Hepatocyte (in vitro differentiated cells): ENCODE data around the gene DIP2C. TPM values are rescaled to one million over a fixed set of nuclear protein-coding genes. Genes with fewer than 3 reads are reported as not detected.

Source experiments
- DNase-seq: peaks from one replicate; pipeline ENCODE4 v3.0.0-alpha.2; 2016; ENCODE audit warnings: low spot score
- H2AFZ ChIP-seq: fragments of 200-600 bp; sonication (generic); 2 replicates; pipeline ENCODE4 v1.6.0; 2016; ENCODE audit warnings: antibody characterized with exemption, mild to moderate bottlenecking
- H3K27ac ChIP-seq: fragments of 200-600 bp; sonication (generic); 2 replicates; pipeline ENCODE4 v1.5.1; 2016; ENCODE audit warnings: mild to moderate bottlenecking
- H3K27me3 ChIP-seq: fragments of 200-600 bp; sonication (generic); 2 replicates; pipeline ENCODE4 v1.6.1; 2016
- H3K36me3 ChIP-seq: fragments of 200-600 bp; sonication (generic); replicated peaks from 2 replicates; pipeline ENCODE4 v1.5.1; 2016; ENCODE audit warnings: low read depth; ENCODE audit not compliant: insufficient read depth
- H3K4me1 ChIP-seq: fragments of 200-600 bp; sonication (generic); 2 replicates; pipeline ENCODE4 v1.5.1; 2016; ENCODE audit warnings: mild to moderate bottlenecking, moderate library complexity; ENCODE audit not compliant: insufficient read depth
- H3K4me2 ChIP-seq: fragments of 200-600 bp; sonication (generic); 2 replicates; pipeline ENCODE4 v1.6.0; 2016
- H3K4me3 ChIP-seq: fragments of 200-600 bp; sonication (generic); 2 replicates; pipeline ENCODE4 v1.5.1; 2016; ENCODE audit warnings: mild to moderate bottlenecking
- H3K79me2 ChIP-seq: fragments of 200-600 bp; sonication (generic); 2 replicates; pipeline ENCODE4 v1.6.0; 2017; ENCODE audit warnings: mild to moderate bottlenecking
- H3K9me2 ChIP-seq: fragments of 200-600 bp; sonication (generic); replicated peaks from 2 replicates; pipeline ENCODE4 v1.6.0; 2017; ENCODE audit warnings: mild to moderate bottlenecking; ENCODE audit not compliant: insufficient read depth
- H3K9me3 ChIP-seq: fragments of 200-600 bp; sonication (generic); 2 replicates; pipeline ENCODE4 v1.5.1; 2016; ENCODE audit warnings: low read depth, mild to moderate bottlenecking
- H4K20me1 ChIP-seq: fragments of 200-600 bp; sonication (generic); 2 replicates; pipeline ENCODE4 v1.6.0; 2016; ENCODE audit warnings: mild to moderate bottlenecking; ENCODE audit not compliant: insufficient read depth, poor library complexity, severe bottlenecking
- EZH2 ChIP-seq: fragments of 200-600 bp; sonication (generic); IDR thresholded peaks from 2 replicates; pipeline ENCODE4 v1.6.1; 2016; ENCODE audit warnings: antibody characterized with exemption, mild to moderate bottlenecking, borderline replicate concordance
- EZH2phosphoT487 ChIP-seq: fragments of 200-600 bp; sonication (generic); IDR thresholded peaks from one replicate; pipeline ENCODE4 v1.6.1; 2018; ENCODE audit warnings: antibody characterized with exemption, mild to moderate bottlenecking, low read depth, moderate library complexity; ENCODE audit not compliant: unreplicated experiment, severe bottlenecking
- WGBS: methylation state at CpG from one replicate; pipeline ENCODE4 v1.1.6; 2016; ENCODE audit warnings: low lambda C conversion rate; ENCODE audit errors: missing lambda C conversion rate; 5-methylcytosine and 5-hydroxymethylcytosine counted together
- polyA plus RNA-seq: library from polyadenylated mRNA; unstranded; fragments of >200 nt; fragmentation: Nextera tagmentation; extraction: Ambion mirVana; gene quantifications from 2 replicates; pipeline ENCODE4 v1.2.1, GENCODE V29; 2016
- total RNA-seq: library from RNA; depleted of rRNA; stranded (reverse); fragments of >200 nt; gene quantifications from 2 replicates; pipeline ENCODE4 v1.2.3, GENCODE V29; 2014
- TF ChIP-seq, protein P1 (sequence below): fragments of 200-600 bp; sonication (generic); IDR thresholded peaks from 2 replicates; pipeline ENCODE4 v1.5.1; 2016; ENCODE audit warnings: antibody characterized with exemption, mild to moderate bottlenecking; ENCODE audit not compliant: poor library complexity

The DIP2C gene
- total and polyA plus RNA-seq, 2 experiments from 2014 or later = 11.1 to 12.8 TPM

GRCh38 chr10:340646-341045 is 348.8 kb downstream of the DIP2C start:
- no peaks in the 10 kb centered on the region for H3K79me2 ChIP-seq
- H3K4me2 ChIP-seq = no peak overlapping the region
- H3K4me3 ChIP-seq = no peak overlapping the region
- no peaks in the 10 kb centered on the region for H4K20me1 ChIP-seq
- no peak overlapping the region for H2AFZ ChIP-seq
- no peaks in the 10 kb centered on the region for H3K4me1 ChIP-seq
- H3K27ac ChIP-seq = no peak overlapping the region
- TF ChIP-seq, protein P1, sequence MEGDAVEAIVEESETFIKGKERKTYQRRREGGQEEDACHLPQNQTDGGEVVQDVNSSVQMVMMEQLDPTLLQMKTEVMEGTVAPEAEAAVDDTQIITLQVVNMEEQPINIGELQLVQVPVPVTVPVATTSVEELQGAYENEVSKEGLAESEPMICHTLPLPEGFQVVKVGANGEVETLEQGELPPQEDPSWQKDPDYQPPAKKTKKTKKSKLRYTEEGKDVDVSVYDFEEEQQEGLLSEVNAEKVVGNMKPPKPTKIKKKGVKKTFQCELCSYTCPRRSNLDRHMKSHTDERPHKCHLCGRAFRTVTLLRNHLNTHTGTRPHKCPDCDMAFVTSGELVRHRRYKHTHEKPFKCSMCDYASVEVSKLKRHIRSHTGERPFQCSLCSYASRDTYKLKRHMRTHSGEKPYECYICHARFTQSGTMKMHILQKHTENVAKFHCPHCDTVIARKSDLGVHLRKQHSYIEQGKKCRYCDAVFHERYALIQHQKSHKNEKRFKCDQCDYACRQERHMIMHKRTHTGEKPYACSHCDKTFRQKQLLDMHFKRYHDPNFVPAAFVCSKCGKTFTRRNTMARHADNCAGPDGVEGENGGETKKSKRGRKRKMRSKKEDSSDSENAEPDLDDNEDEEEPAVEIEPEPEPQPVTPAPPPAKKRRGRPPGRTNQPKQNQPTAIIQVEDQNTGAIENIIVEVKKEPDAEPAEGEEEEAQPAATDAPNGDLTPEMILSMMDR = no peak
- no peak for TF ChIP-seq EZH2phosphoT487
- no peak for TF ChIP-seq EZH2
- no peak for DNase-seq
- no peaks in the 10 kb centered on the region for H3K9me2 ChIP-seq
- no peaks in the 10 kb centered on the region for H3K9me3 ChIP-seq
- WGBS = 90% methylated on average over 11 of the region's 11 CpGs
- H3K36me3 ChIP-seq = no peaks in the 10 kb centered on the region
- no peaks in the 10 kb centered on the region for H3K27me3 ChIP-seq

DNA sequence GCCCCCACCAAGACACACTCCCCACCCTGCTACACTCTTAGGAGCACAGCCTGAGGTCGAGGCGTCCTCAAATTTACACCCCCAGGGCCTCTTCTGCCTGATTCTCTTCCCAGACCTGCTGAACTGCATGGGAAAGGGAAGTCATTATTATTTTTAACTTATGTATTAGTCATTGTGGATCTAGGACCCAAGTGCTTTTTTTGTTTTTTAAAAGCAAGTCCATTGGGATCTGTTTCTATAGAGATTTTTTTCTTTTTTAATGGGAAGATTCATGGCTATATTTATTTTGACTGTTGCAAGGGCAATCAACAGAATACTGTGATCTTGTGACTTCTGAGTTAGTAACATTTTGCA is 350.5 kb downstream of the DIP2C start:
- Histone ChIP-seq H3K4me2 (no peak overlapping the region), H3K4me1 (no peaks in the 10 kb centered on the region), H3K9me3 (no peaks in the 10 kb centered on the region), H3K79me2 (no peaks in the 10 kb centered on the region), H3K4me3 (no peak overlapping the region), H3K9me2 (no peaks in the 10 kb centered on the region), H3K27me3 (no peaks in the 10 kb centered on the region), H4K20me1 (no peaks in the 10 kb centered on the region), H2AFZ (no peak overlapping the region), H3K27ac (no peak overlapping the region), H3K36me3 (no peaks in the 10 kb centered on the region)
- 89% methylated on average over 2 of the region's 2 CpGs for WGBS
- DNase-seq = no peak
- TF ChIP-seq, protein P1 = no peak
- TF ChIP-seq EZH2phosphoT487 (no peak), EZH2 (no peak)

- no peaks in the 10 kb centered on the region for H3K9me3 ChIP-seq
- H3K4me2 ChIP-seq = no peak overlapping the region
- H4K20me1 ChIP-seq = no peaks in the 10 kb centered on the region
- H3K27me3 ChIP-seq = no peaks in the 10 kb centered on the region
- no peaks in the 10 kb centered on the region for H3K4me1 ChIP-seq
- H2AFZ ChIP-seq = no peak overlapping the region
- TF ChIP-seq EZH2phosphoT487 (no peak), EZH2 (no peak)
- TF ChIP-seq, protein P1 = no peak
- DNase-seq = no peak
- no peak overlapping the region for H3K27ac ChIP-seq
- no peaks in the 10 kb centered on the region for H3K36me3 ChIP-seq
- no peaks in the 10 kb centered on the region for H3K9me2 ChIP-seq
- no peak overlapping the region for H3K4me3 ChIP-seq
- 83% methylated on average over 32 of the region's 33 CpGs for WGBS
- no peaks in the 10 kb centered on the region for H3K79me2 ChIP-seq
Measured at GRCh38 chr10:338171-339037, 351.1 kb downstream of the DIP2C start.
